Measurements from ENCODE around the gene PPM1N.

DNA sequence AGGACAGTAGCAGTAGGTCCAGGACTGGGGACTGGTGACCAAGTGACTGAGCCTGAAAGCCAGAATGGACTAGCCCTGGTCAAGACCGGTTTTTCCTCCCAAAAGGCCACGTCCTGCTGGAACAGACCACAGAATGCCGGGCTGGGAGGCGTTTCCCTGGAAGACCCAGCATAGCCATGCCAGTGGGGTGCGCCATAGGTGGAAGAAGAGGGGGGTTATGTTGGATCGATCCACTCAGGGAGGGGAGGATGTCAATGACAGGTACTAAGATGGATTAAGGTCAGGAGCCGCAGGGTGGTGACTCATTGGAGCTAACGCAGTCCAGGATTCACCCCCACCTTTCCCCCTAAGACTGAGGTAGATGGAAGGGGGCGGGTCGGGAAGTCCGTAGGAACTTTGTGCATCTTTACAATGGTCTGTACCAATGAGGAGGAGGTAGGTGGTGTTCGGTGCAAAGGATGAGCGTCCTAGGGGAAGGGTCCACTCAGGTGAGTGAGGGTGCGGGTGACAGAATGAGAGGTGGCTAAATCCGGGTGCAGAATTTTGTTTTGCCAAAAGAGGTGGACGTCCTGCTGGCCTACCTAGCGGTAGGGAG lies 30.0 kb downstream of the PPM1N start:
- TF ChIP-seq POLR2A (IDR thresholded peaks at IDR 0.05; ENCODE audit: low read depth, low read length): no peak
- TF ChIP-seq, protein P1, sequence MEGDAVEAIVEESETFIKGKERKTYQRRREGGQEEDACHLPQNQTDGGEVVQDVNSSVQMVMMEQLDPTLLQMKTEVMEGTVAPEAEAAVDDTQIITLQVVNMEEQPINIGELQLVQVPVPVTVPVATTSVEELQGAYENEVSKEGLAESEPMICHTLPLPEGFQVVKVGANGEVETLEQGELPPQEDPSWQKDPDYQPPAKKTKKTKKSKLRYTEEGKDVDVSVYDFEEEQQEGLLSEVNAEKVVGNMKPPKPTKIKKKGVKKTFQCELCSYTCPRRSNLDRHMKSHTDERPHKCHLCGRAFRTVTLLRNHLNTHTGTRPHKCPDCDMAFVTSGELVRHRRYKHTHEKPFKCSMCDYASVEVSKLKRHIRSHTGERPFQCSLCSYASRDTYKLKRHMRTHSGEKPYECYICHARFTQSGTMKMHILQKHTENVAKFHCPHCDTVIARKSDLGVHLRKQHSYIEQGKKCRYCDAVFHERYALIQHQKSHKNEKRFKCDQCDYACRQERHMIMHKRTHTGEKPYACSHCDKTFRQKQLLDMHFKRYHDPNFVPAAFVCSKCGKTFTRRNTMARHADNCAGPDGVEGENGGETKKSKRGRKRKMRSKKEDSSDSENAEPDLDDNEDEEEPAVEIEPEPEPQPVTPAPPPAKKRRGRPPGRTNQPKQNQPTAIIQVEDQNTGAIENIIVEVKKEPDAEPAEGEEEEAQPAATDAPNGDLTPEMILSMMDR (conservative IDR thresholded peaks at IDR 0.05; ENCODE audit: low read depth, low read length): no peak
- no peak for TF ChIP-seq RAD21 (IDR thresholded peaks at IDR 0.05; ENCODE audit: low read length)
- no peak for TF ChIP-seq CEBPB (IDR thresholded peaks at IDR 0.05; ENCODE audit: low read depth, low read length)
- no peak for TF ChIP-seq RFX5 (IDR thresholded peaks at IDR 0.05; ENCODE audit: low read depth, low read length)
- TF ChIP-seq, protein P2, sequence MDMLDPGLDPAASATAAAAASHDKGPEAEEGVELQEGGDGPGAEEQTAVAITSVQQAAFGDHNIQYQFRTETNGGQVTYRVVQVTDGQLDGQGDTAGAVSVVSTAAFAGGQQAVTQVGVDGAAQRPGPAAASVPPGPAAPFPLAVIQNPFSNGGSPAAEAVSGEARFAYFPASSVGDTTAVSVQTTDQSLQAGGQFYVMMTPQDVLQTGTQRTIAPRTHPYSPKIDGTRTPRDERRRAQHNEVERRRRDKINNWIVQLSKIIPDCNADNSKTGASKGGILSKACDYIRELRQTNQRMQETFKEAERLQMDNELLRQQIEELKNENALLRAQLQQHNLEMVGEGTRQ (IDR thresholded peaks at IDR 0.05; ENCODE audit: low read depth, low read length): no peak
- TF ChIP-seq BHLHE40 (IDR thresholded peaks at IDR 0.05; ENCODE audit: low read depth, low read length): peak; percentile 36; the same call in 1 of the 2 replicates
- no peak for TF ChIP-seq MXI1 (IDR thresholded peaks at IDR 0.05; ENCODE audit: borderline replicate concordance, low read depth, low read length)
